WTC11 (cell line): ENCODE data around the gene RANBP9. TPM values are rescaled to one million over a fixed set of nuclear protein-coding genes. Genes with fewer than 3 reads are reported as not detected.
A peak's percentile ranks its signal among the peaks of the same experiment; 100 is the strongest.

ENCODE experiments used
- ATAC-seq: fragments of 200-7000 bp; cut with Tn5 transposase; 2 replicates; pipeline ENCODE4 v1.10.0; 2021; ENCODE audit warnings: mild to moderate bottlenecking, moderate library complexity
- CTCF ChIA-PET: fragments of 300-600 bp; sonication (Branson Sonifier 250); formaldehyde crosslinking; loops from one replicate; lab custom pipeline; 2021; ENCODE audit warnings: antibody characterized with exemption; lab: Charles Lee
- POLR2A ChIA-PET: fragments of 350-600 bp; sonication (Branson Sonifier 250); formaldehyde crosslinking; loops from one replicate; lab custom pipeline; 2021; ENCODE audit warnings: antibody characterized with exemption; lab: Charles Lee
- DNase-seq: peaks from one replicate; pipeline ENCODE4 v3.0.0; 2021; ENCODE audit warnings: low spot score
- H3K27ac Mint-ChIP-seq: 2 replicates; pipeline ENCODE4 v1.8.0; 2021; ENCODE audit warnings: mixed read lengths
- H3K27me3 Mint-ChIP-seq: 2 replicates; pipeline ENCODE4 v1.8.0; 2021; ENCODE audit warnings: low read depth, mild to moderate bottlenecking, moderate library complexity, mixed read lengths
- H3K36me3 Mint-ChIP-seq: 2 replicates; pipeline ENCODE4 v1.8.0; 2021; ENCODE audit warnings: mixed read lengths
- H3K4me1 Mint-ChIP-seq: 2 replicates; pipeline ENCODE4 v1.8.0; 2022; ENCODE audit warnings: mixed read lengths
- H3K4me3 Mint-ChIP-seq: 2 replicates; pipeline ENCODE4 v1.8.0; 2021; ENCODE audit warnings: mild to moderate bottlenecking, moderate library complexity, mixed read lengths
- H3K9me3 Mint-ChIP-seq: 2 replicates; pipeline ENCODE4 v1.8.0; 2021; ENCODE audit warnings: mixed read lengths
- CREB1 ChIP-seq: sonication (generic); formaldehyde crosslinking; IDR thresholded peaks from 2 replicates; pipeline ENCODE4 v1.8.0; 2023; ENCODE audit warnings: mild to moderate bottlenecking, missing genetic modification reagents
- ELF4 ChIP-seq: sonication (generic); formaldehyde crosslinking; IDR thresholded peaks from 2 replicates; pipeline ENCODE4 v1.8.1; 2022; ENCODE audit warnings: low read depth, mild to moderate bottlenecking, moderate library complexity, missing genetic modification reagents
- FOXK1 ChIP-seq: sonication (generic); formaldehyde crosslinking; IDR thresholded peaks from 2 replicates; pipeline ENCODE4 v1.8.0; 2022; ENCODE audit warnings: mild to moderate bottlenecking, moderate library complexity, missing genetic modification reagents
- GABPB1 ChIP-seq: sonication (generic); formaldehyde crosslinking; IDR thresholded peaks from 2 replicates; pipeline ENCODE4 v1.8.1; 2023; ENCODE audit warnings: mild to moderate bottlenecking, missing genetic modification reagents
- NFE2L1 ChIP-seq: sonication (generic); formaldehyde crosslinking; IDR thresholded peaks from 2 replicates; pipeline ENCODE4 v1.8.1; 2023; ENCODE audit warnings: missing genetic modification reagents
- SOX15 ChIP-seq: fragments of 250-450 bp; sonication (Bioruptor Pico); IDR thresholded peaks from 2 replicates; pipeline ENCODE4 v1.9.0; 2021; ENCODE audit warnings: mild to moderate bottlenecking
- SP1 ChIP-seq: sonication (generic); formaldehyde crosslinking; conservative IDR thresholded peaks from 2 replicates; pipeline ENCODE4 v1.8.1; 2022; ENCODE audit warnings: missing genetic modification reagents
- TEAD1 ChIP-seq: sonication (generic); formaldehyde crosslinking; IDR thresholded peaks from 2 replicates; pipeline ENCODE4 v1.8.0; 2022; ENCODE audit warnings: mild to moderate bottlenecking, missing genetic modification reagents
- ZNF138 ChIP-seq: sonication (generic); formaldehyde crosslinking; conservative IDR thresholded peaks from 2 replicates; pipeline ENCODE4 v1.8.1; 2022; ENCODE audit warnings: mild to moderate bottlenecking, moderate library complexity, missing genetic modification reagents
- total RNA-seq: library from RNA; stranded (reverse); gene quantifications from 3 replicates; pipeline ENCODE4 v1.2.3, GENCODE V29; 2021
- TF ChIP-seq, protein P1 (sequence below): sonication (generic); formaldehyde crosslinking; IDR thresholded peaks from 2 replicates; pipeline ENCODE4 v1.8.0; 2022; ENCODE audit warnings: mild to moderate bottlenecking, missing genetic modification reagents
- TF ChIP-seq, protein P2 (sequence below): fragments of 250-450 bp; sonication (Bioruptor Pico); IDR thresholded peaks from 2 replicates; pipeline ENCODE4 v2.1.2; 2022; ENCODE audit warnings: mild to moderate bottlenecking, moderate library complexity
- TF ChIP-seq, protein P3 (sequence below): fragments of 250-450 bp; sonication (Bioruptor Pico); IDR thresholded peaks from 2 replicates; pipeline ENCODE4 v1.9.0; 2021; ENCODE audit warnings: mild to moderate bottlenecking
- TF ChIP-seq, protein P4 (sequence below): sonication (generic); formaldehyde crosslinking; IDR thresholded peaks from 2 replicates; pipeline ENCODE4 v1.8.1; 2022; ENCODE audit warnings: low read depth, mild to moderate bottlenecking, moderate library complexity, missing genetic modification reagents, borderline replicate concordance

The RANBP9 gene
- total RNA-seq, 1 experiment from 2014 or later: 33.4 TPM

DNA sequence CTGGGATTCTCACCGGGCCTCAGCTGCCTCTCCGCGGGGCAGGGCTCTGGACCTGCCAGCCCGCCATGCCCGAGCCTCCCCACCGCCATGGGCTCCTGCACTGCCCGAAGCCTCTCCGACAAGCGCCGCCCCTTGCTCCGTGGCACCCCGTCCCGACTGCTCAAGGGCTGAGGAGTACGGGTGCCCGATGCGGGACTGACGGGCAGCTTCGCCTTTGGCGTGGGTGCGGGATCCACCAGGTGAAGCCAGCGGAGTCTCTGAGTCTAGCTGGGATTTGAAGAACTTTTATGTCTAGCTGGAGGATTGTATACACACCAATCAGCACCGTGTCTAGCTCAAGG is 5.3 kb upstream of the RANBP9 start:
- TF ChIP-seq FOXK1 (CRISPR knock-in tag) (no peak), SP1 (CRISPR knock-in tag) (no peak), SOX15 (CRISPR knock-in tag) (no peak), ELF4 (CRISPR knock-in tag) (no peak), NFE2L1 (CRISPR knock-in tag) (no peak), ZNF138 (CRISPR knock-in tag) (no peak), CREB1 (CRISPR knock-in tag) (no peak), TEAD1 (CRISPR knock-in tag) (no peak)
- TF ChIP-seq, protein P1, sequence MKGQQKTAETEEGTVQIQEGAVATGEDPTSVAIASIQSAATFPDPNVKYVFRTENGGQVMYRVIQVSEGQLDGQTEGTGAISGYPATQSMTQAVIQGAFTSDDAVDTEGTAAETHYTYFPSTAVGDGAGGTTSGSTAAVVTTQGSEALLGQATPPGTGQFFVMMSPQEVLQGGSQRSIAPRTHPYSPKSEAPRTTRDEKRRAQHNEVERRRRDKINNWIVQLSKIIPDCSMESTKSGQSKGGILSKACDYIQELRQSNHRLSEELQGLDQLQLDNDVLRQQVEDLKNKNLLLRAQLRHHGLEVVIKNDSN (CRISPR knock-in tag): no peak
- TF ChIP-seq, protein P2, sequence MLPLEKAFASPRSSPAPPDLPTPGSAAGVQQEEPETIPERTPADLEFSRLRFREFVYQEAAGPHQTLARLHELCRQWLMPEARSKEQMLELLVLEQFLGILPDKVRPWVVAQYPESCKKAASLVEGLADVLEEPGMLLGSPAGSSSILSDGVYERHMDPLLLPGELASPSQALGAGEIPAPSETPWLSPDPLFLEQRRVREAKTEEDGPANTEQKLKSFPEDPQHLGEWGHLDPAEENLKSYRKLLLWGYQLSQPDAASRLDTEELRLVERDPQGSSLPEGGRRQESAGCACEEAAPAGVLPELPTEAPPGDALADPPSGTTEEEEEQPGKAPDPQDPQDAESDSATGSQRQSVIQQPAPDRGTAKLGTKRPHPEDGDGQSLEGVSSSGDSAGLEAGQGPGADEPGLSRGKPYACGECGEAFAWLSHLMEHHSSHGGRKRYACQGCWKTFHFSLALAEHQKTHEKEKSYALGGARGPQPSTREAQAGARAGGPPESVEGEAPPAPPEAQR (CRISPR knock-in tag): no peak
- TF ChIP-seq, protein P3, sequence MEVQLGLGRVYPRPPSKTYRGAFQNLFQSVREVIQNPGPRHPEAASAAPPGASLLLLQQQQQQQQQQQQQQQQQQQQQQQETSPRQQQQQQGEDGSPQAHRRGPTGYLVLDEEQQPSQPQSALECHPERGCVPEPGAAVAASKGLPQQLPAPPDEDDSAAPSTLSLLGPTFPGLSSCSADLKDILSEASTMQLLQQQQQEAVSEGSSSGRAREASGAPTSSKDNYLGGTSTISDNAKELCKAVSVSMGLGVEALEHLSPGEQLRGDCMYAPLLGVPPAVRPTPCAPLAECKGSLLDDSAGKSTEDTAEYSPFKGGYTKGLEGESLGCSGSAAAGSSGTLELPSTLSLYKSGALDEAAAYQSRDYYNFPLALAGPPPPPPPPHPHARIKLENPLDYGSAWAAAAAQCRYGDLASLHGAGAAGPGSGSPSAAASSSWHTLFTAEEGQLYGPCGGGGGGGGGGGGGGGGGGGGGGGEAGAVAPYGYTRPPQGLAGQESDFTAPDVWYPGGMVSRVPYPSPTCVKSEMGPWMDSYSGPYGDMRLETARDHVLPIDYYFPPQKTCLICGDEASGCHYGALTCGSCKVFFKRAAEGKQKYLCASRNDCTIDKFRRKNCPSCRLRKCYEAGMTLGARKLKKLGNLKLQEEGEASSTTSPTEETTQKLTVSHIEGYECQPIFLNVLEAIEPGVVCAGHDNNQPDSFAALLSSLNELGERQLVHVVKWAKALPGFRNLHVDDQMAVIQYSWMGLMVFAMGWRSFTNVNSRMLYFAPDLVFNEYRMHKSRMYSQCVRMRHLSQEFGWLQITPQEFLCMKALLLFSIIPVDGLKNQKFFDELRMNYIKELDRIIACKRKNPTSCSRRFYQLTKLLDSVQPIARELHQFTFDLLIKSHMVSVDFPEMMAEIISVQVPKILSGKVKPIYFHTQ (CRISPR knock-in tag): no peak
- peaks cover 7% of the 10 kb centered on the region for H3K4me1 Mint-ChIP-seq
- H3K4me3 Mint-ChIP-seq: no peak overlapping the region
- peaks cover 22% of the 10 kb centered on the region for H3K36me3 Mint-ChIP-seq
- ChIA-PET CTCF (no interaction called here), POLR2A (no interaction called here)
- DNase-seq: no peak
- H3K27me3 Mint-ChIP-seq: peaks cover 5% of the 10 kb centered on the region; the same call in 1 of the 2 replicates
- peaks cover 25% of the 10 kb centered on the region for H3K9me3 Mint-ChIP-seq
- no peak for ATAC-seq
- H3K27ac Mint-ChIP-seq: no peak overlapping the region

DNA sequence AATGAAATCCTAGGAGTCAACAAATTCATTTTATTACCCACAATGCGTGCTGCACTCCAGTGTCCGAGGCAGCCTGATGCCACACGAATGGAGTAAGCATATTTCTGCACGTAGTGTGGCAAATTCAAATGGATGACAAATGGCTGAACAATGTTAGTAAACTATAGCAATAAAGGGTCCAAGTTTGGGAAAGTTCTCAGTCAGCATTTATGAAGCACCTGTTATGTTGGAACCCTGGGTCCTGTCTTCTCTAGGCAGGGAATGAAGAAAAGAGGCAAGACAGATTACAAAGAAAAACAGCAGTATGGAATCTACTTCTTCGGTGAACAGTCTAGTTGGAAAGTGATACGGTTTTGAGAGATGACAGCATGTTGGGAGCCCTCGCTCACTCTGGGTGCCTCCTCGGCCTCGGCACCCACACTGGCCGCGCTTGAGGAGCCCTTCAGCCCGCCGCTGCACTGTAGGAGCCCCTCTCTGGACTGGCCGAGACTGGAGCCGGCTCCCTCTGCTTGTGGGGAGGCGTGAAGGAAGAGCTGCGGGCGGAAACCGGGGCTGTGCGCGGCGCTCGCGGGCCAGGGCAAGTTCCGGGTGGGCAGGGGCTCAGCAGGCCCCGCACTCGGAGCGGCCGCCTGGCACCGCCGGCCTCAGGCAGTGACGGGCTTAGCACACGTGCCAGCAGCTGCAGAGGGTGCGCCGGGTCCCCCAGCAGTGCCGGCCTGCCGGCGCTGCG is 4.8 kb upstream of the RANBP9 start:
- DNase-seq (no peak), ATAC-seq (no peak)
- ChIA-PET POLR2A (no interaction called here), CTCF (no interaction called here)
- Mint-ChIP-seq H3K4me1 (peaks cover 7% of the 10 kb centered on the region), H3K27me3 (peaks cover 5% of the 10 kb centered on the region; the same call in 1 of the 2 replicates), H3K9me3 (peaks cover 25% of the 10 kb centered on the region), H3K4me3 (no peak overlapping the region), H3K27ac (no peak overlapping the region), H3K36me3 (peaks cover 22% of the 10 kb centered on the region)
- TF ChIP-seq, protein P4, sequence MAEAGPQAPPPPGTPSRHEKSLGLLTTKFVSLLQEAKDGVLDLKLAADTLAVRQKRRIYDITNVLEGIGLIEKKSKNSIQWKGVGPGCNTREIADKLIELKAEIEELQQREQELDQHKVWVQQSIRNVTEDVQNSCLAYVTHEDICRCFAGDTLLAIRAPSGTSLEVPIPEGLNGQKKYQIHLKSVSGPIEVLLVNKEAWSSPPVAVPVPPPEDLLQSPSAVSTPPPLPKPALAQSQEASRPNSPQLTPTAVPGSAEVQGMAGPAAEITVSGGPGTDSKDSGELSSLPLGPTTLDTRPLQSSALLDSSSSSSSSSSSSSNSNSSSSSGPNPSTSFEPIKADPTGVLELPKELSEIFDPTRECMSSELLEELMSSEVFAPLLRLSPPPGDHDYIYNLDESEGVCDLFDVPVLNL (CRISPR knock-in tag): no peak

DNA sequence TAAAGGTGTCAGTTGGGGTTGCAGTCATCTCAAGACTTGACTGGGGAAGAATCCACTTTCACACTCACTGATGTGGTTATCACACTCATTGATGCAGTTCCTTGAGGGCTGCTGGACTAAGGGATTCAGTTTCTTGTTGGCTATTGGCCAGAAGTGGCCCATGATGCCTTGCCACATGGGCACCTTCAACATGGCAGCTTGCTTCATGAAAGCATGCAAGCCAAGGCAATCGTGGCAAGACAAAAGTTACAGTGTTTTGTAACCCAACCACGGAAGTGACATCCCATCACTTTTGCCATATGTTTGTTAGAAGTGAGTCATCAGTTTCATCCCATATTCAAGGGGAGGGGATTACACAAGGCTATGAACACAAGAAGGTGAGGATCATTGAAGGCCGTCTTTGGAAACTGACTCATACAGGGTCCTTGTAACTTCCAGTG is 3.8 kb upstream of the RANBP9 start:
- DNase-seq: no peak
- Mint-ChIP-seq H3K27me3 (peaks cover 5% of the 10 kb centered on the region; the same call in 1 of the 2 replicates), H3K27ac (no peak overlapping the region), H3K4me3 (no peak overlapping the region), H3K4me1 (peaks cover 7% of the 10 kb centered on the region), H3K9me3 (peaks cover 25% of the 10 kb centered on the region), H3K36me3 (peaks cover 22% of the 10 kb centered on the region)
- POLR2A ChIA-PET: no interaction called here
- TF ChIP-seq SP1 (CRISPR knock-in tag): no peak
- TF ChIP-seq GABPB1 (CRISPR knock-in tag): peak; percentile 91
- TF ChIP-seq, all 79 proteins: peak for 1
- ATAC-seq: no peak
- CTCF ChIA-PET: no interaction called here
